Thymus (tissue), 11 donors: Measurements from ENCODE around the gene RBM8A. TPM values are rescaled to one million over a fixed set of nuclear protein-coding genes. Genes with fewer than 3 reads are reported as not detected.

ENCODE experiments used
- DNase-seq, 9 donors: peaks; one replicate each; pipeline ENCODE4 v3.0.0-alpha.2; 2013; ENCODE audit warnings: low spot score in 9 of 9, low read depth in 6 of 9, missing footprints in 1 of 9
- H3K27ac ChIP-seq, 2 donors: one replicate each; pipeline ENCODE4 v1.5.1; 2013; ENCODE audit warnings: control low read depth in 1 of 2, low read depth in 1 of 2, low read length in 1 of 2, mild to moderate bottlenecking in 1 of 2, moderate library complexity in 1 of 2
- H3K27me3 ChIP-seq, 2 donors: one replicate each; pipeline ENCODE4 v1.5.1; 2013; ENCODE audit warnings: low read length in 1 of 2; ENCODE audit not compliant: control insufficient read depth in 2 of 2, insufficient read depth in 1 of 2
- H3K36me3 ChIP-seq, 2 donors: one replicate each; pipeline ENCODE4 v1.5.1; 2013; ENCODE audit warnings: low read length in 1 of 2, mild to moderate bottlenecking in 1 of 2, moderate library complexity in 1 of 2; ENCODE audit not compliant: control insufficient read depth in 2 of 2, insufficient read depth in 2 of 2
- H3K4me1 ChIP-seq, 2 donors: one replicate each; pipeline ENCODE4 v1.5.1; 2013; ENCODE audit warnings: low read length in 2 of 2; ENCODE audit not compliant: control insufficient read depth in 2 of 2, insufficient read depth in 2 of 2
- H3K4me3 ChIP-seq, 2 donors: one replicate each; pipeline ENCODE4 v1.5.1; 2013; ENCODE audit warnings: low read length in 2 of 2, control low read depth in 1 of 2, mild to moderate bottlenecking in 1 of 2
- H3K9me3 ChIP-seq, 2 donors: one replicate each; pipeline ENCODE4 v1.5.1; 2013; ENCODE audit warnings: low read length in 1 of 2, mild to moderate bottlenecking in 1 of 2; ENCODE audit not compliant: control insufficient read depth in 2 of 2, insufficient read depth in 1 of 2
- WGBS: extraction: QIAGEN DNeasy Blood & Tissue Kit; methylation state at CpG from one replicate; pipeline ENCODE4 v1.1.7; 2013; 5-methylcytosine and 5-hydroxymethylcytosine counted together
- polyA plus RNA-seq: library from polyadenylated mRNA; stranded (reverse); fragments of 200-250 nt; gene quantifications from one replicate; pipeline ENCODE4 v1.2.3, GENCODE V29; 2013
- total RNA-seq: library from RNA; stranded (reverse); fragments of 120-200 nt; gene quantifications from one replicate; pipeline ENCODE4 v1.2.4, GENCODE V29; 2013
- donor health status: healthy.

RBM8A gene
- total and polyA plus RNA-seq, 2 donors = 112 to 225 TPM

- no peak for DNase-seq
Measured at GRCh38 chr1:145959333-145959732, 32.0 kb upstream of the RBM8A start.

GRCh38 chr1:145958734-145959133 is 31.4 kb upstream of the RBM8A start:
- H3K9me3 ChIP-seq = peaks cover 0 to 3% of the 10 kb centered on the region in 2 donors
- H3K4me1 ChIP-seq = peaks cover 36 to 57% of the 10 kb centered on the region in 2 donors
- peaks cover 0 to 39% of the 10 kb centered on the region in 2 donors for H3K27me3 ChIP-seq
- H3K27ac ChIP-seq = no peak overlapping the region
- no peak overlapping the region for H3K4me3 ChIP-seq
- H3K36me3 ChIP-seq = no peaks in the 10 kb centered on the region
- DNase-seq = no peak

More at GRCh38 chr1:145959333-145959732, 32.0 kb upstream of the RBM8A start:
- H3K27me3 ChIP-seq = peaks cover 0 to 39% of the 10 kb centered on the region in 2 donors
- H3K4me1 ChIP-seq = peaks cover 41 to 62% of the 10 kb centered on the region in 2 donors
- H3K4me3 ChIP-seq = no peak overlapping the region
- H3K27ac ChIP-seq = no peak overlapping the region
- peaks cover 0 to 3% of the 10 kb centered on the region in 2 donors for H3K9me3 ChIP-seq
- H3K36me3 ChIP-seq = no peaks in the 10 kb centered on the region

GRCh38 chr1:145957443-145958319 is 30.4 kb upstream of the RBM8A start, which contains the start of gene LIX1L:
LIX1L (minus strand) TSS chr1:145958017; CDS start chr1:145957927, 90 bp downstream.
- Histone ChIP-seq H3K4me3 (peak within 1 kb of the TSS; percentile 70 to 95), H3K27me3 (peaks cover 0 to 32% of the 10 kb centered on the region in 2 donors), H3K9me3 (peaks cover 0 to 3% of the 10 kb centered on the region in 2 donors), H3K4me1 (peaks cover 32 to 47% of the 10 kb centered on the region in 2 donors), H3K36me3 (no peaks in the 10 kb centered on the region), H3K27ac (peak within 1 kb of the TSS; percentile 85 to 88)
- peak; percentile 88 to 98 (median 95) for DNase-seq
- under 1% methylated on average over 60 of the region's 60 CpGs for WGBS

GRCh38 chr1:145956781-145957442 is 29.6 kb upstream of the RBM8A start:
- peak in 1 of 9 donors; percentile 59 for DNase-seq
- H3K27ac ChIP-seq = peak overlapping the region; percentile 85 to 88
- H3K9me3 ChIP-seq = peaks cover 0 to 3% of the 10 kb centered on the region in 2 donors
- H3K4me1 ChIP-seq = peaks cover 27 to 39% of the 10 kb centered on the region in 2 donors
- WGBS = 3% methylated on average over 3 of the region's 3 CpGs
- peaks cover 0 to 24% of the 10 kb centered on the region in 2 donors for H3K27me3 ChIP-seq
- H3K4me3 ChIP-seq = peak overlapping the region; percentile 70 to 95
- H3K36me3 ChIP-seq = no peaks in the 10 kb centered on the region

GRCh38 chr1:145956361-145956760 is 29.1 kb upstream of the RBM8A start:
- no peaks in the 10 kb centered on the region for H3K36me3 ChIP-seq
- DNase-seq = no peak
- peak overlapping the region in 1 of 2 donors; percentile 85 for H3K27ac ChIP-seq
- peak overlapping the region; percentile 70 to 95 for H3K4me3 ChIP-seq
- H3K27me3 ChIP-seq = peaks cover 0 to 18% of the 10 kb centered on the region in 2 donors
- H3K4me1 ChIP-seq = peaks cover 27 to 34% of the 10 kb centered on the region in 2 donors
- peaks cover 0 to 3% of the 10 kb centered on the region in 2 donors for H3K9me3 ChIP-seq

GRCh38 chr1:145955436-145955835 is 28.2 kb upstream of the RBM8A start:
- H3K9me3 ChIP-seq = peaks cover 0 to under 1% of the 10 kb centered on the region in 2 donors
- H3K4me3 ChIP-seq = no peak overlapping the region
- H3K4me1 ChIP-seq = peaks cover 24 to 27% of the 10 kb centered on the region in 2 donors
- peaks cover 0 to 9% of the 10 kb centered on the region in 2 donors for H3K27me3 ChIP-seq
- 68% methylated on average over 2 of the region's 2 CpGs for WGBS
- DNase-seq = no peak
- H3K27ac ChIP-seq = no peak overlapping the region
- peaks cover 0 to 3% of the 10 kb centered on the region in 2 donors for H3K36me3 ChIP-seq

- 95% methylated on average over 6 of the region's 6 CpGs for WGBS
- Histone ChIP-seq H3K36me3 (peaks cover 4 to 9% of the 10 kb centered on the region in 2 donors), H3K4me3 (no peak overlapping the region), H3K27ac (no peak overlapping the region), H3K27me3 (no peaks in the 10 kb centered on the region), H3K9me3 (no peaks in the 10 kb centered on the region), H3K4me1 (peaks cover 12 to 21% of the 10 kb centered on the region in 2 donors)
- DNase-seq = no peak
Measured at GRCh38 chr1:145953861-145954260, 26.6 kb upstream of the RBM8A start.

- H3K4me1 ChIP-seq = peaks cover 9 to 16% of the 10 kb centered on the region in 2 donors
- H3K36me3 ChIP-seq = peaks cover 4 to 9% of the 10 kb centered on the region in 2 donors
Measured at GRCh38 chr1:145952903-145953302, 25.6 kb upstream of the RBM8A start.

GRCh38 chr1:145951526-145951925 is 24.2 kb upstream of the RBM8A start:
- DNase-seq = no peak
- 100% methylated on average over 1 of the region's 1 CpG for WGBS
- no peak overlapping the region for H3K4me3 ChIP-seq
- H3K27me3 ChIP-seq = no peaks in the 10 kb centered on the region
- H3K36me3 ChIP-seq = peaks cover 7 to 9% of the 10 kb centered on the region in 2 donors
- peaks cover 7 to 11% of the 10 kb centered on the region in 2 donors for H3K4me1 ChIP-seq
- H3K27ac ChIP-seq = no peak overlapping the region
- H3K9me3 ChIP-seq = no peaks in the 10 kb centered on the region

More at GRCh38 chr1:145952903-145953302, 25.6 kb upstream of the RBM8A start:
- Histone ChIP-seq H3K4me3 (no peak overlapping the region), H3K27ac (no peak overlapping the region), H3K9me3 (no peaks in the 10 kb centered on the region), H3K27me3 (no peaks in the 10 kb centered on the region)
- WGBS = 99% methylated on average over 3 of the region's 3 CpGs
- no peak for DNase-seq
